Measurements from ENCODE around the gene TSPEAR.
A peak's percentile ranks its signal among the peaks of the same experiment; 100 is the strongest.

The TSPEAR gene

DNA sequence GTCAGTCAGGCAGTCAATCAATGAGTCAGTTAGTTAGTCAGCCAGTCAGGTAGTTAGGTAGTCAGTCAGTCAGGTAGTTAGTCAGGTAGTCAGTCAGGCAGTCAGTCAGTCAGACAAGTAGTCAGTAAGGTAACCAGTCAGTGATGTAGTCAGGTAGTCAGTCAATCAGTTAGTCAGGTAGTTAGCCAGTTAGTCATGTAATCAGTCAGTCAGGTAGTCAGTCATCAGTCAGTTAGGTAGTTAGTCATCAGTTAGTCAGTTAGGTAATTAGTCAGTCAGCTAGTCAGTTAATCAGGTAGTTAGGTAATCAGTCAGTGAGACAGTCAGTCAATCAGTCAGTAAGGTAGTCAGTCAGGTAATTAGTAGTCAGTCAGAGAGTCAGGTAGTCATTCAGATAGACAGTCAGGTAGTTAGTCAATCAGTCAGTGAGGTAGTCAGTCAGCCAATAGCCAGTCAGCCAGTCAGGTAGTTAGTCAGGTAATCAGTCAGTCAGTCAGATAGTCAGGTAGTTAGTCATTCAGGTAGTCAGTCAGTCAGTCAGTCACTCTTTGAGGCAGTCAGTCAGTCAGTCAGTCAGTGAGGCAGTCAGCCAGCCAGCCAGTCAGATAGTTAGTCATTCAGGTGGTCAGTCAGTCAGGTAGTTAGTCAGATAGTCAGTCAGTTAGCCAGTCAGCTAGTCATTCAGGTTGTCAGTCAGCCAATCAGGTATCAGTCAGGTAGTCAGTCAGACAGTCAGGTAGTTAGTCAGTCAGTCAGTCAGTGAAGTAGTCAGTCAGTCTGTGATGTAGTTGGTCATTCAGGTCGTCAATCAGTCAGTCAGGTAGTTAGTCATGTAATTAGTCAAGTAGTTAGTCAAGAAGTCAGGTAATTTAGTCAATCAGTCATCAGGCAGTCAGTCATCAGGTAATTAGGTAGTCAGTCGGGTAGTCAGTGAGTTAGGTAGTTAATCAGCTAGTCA lies 186.7 kb downstream of the TSPEAR start:
- Histone ChIP-seq H3K9me3 (peaks cover 4% of the 10 kb centered on the region; the same call in 1 of the 2 replicates), H3K36me3 (no peaks in the 10 kb centered on the region), H3K27me3 (no peaks in the 10 kb centered on the region; the same call in 1 of the 2 replicates), H3K4me1 (no peaks in the 10 kb centered on the region), H3K4me3 (ENCODE audit: low read depth, low read length) (no peak overlapping the region)
- no peak for DNase-seq
- TF ChIP-seq, protein P1, sequence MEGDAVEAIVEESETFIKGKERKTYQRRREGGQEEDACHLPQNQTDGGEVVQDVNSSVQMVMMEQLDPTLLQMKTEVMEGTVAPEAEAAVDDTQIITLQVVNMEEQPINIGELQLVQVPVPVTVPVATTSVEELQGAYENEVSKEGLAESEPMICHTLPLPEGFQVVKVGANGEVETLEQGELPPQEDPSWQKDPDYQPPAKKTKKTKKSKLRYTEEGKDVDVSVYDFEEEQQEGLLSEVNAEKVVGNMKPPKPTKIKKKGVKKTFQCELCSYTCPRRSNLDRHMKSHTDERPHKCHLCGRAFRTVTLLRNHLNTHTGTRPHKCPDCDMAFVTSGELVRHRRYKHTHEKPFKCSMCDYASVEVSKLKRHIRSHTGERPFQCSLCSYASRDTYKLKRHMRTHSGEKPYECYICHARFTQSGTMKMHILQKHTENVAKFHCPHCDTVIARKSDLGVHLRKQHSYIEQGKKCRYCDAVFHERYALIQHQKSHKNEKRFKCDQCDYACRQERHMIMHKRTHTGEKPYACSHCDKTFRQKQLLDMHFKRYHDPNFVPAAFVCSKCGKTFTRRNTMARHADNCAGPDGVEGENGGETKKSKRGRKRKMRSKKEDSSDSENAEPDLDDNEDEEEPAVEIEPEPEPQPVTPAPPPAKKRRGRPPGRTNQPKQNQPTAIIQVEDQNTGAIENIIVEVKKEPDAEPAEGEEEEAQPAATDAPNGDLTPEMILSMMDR (IDR thresholded peaks at IDR 0.05; ENCODE audit: low read depth, low read length): no peak

DNA sequence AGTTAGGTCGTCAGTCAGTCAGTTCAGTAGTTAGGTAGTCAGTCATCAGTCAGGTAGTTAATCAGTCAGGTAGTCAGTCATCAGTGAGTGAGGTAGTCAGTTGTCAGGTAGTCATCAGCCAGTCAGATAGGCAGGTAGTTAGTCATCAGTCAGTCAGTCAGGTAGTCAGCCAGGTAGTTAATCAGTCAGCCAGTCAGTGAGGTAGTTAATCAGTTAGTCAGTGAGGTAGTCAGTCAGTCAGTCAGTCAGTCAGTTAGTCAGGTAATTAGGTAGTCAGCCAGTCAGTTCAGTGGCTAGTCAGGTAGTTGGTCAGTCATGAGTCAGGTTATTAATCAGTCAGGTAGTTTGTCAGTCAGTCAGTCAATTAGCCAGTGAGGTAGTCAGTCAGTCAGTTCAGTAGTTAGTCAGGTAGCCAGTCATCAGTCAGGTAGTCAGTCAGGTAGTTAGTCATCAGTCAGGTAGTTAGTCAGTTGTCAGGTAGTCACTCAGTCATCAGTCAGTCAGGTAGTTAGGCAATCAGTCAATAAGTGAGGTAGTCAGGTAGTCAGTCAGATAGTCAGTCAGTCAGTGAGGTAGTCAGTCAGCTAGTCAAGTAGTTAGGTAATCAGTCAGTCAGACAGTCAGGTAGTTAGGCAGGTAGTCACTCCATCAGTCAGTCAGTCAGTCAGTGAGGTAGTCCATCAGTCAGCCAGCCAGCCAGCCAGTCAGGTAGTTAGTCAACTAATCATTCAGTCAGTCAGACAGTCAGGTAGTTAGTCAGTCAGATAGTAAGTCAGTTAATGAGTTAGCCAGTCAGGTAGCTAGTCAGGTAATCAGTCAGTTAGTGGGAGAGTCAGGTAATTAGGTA lies 187.6 kb downstream of the TSPEAR start:
- Histone ChIP-seq H3K4me1 (no peaks in the 10 kb centered on the region), H3K27me3 (no peaks in the 10 kb centered on the region; the same call in 1 of the 2 replicates), H3K4me3 (ENCODE audit: low read depth, low read length) (no peak overlapping the region), H3K36me3 (no peaks in the 10 kb centered on the region), H3K9me3 (peaks cover 4% of the 10 kb centered on the region; the same call in 1 of the 2 replicates)
- TF ChIP-seq, protein P1 (IDR thresholded peaks at IDR 0.05; ENCODE audit: low read depth, low read length): no peak
- DNase-seq: no peak

GRCh38 chr21:44522753-44523204 lies 188.6 kb downstream of the TSPEAR start:
- Histone ChIP-seq H3K4me1 (no peaks in the 10 kb centered on the region), H3K36me3 (no peaks in the 10 kb centered on the region), H3K4me3 (ENCODE audit: low read depth, low read length) (no peak overlapping the region), H3K27me3 (no peaks in the 10 kb centered on the region; the same call in 1 of the 2 replicates), H3K9me3 (peaks cover 4% of the 10 kb centered on the region; the same call in 1 of the 2 replicates)
- DNase-seq: peak; percentile 6
- TF ChIP-seq, protein P1 (IDR thresholded peaks at IDR 0.05; ENCODE audit: low read depth, low read length): no peak

DNA sequence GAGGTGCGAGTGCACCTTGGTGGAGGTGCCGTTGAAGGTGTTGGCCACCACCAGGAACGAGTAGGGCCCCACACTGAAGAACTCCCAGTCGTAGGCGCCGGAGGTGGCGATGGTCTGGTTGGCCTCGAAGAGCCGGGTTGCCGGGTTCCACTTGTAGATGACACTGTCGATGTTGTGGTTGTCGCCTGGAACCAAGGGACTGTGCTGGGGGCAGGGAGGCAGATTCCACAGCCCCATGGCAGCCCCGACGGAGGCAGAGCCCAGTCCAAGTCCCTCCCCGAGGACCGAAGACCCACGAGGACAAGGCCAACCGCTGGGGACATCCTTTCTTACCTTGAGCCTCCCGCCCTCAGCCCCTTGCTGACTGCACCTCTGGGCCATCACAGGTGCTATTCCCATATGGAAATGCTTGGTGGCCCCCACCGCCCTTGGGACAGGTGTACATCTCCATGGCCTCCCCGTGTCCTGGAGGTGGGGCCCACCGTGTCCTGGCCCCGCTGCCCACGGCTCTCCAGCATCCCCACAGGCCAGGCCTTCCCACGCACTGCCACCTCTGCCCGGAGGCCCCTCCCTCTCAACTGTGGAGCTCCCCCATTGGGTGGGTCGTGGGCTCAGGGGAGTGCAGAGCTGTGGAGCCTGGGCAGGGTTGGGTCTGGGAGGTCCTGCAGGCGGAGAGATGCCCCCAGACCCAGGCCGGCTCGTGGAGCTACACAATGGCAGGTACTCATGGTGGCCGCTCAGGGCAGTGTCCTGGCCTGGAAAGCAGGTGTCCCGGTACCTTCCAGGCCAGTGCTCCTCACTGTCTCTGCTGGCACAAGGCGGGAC lies 189.2 kb downstream of the TSPEAR start:
- no peaks in the 10 kb centered on the region; the same call in 1 of the 2 replicates for H3K27me3 ChIP-seq
- peaks cover 4% of the 10 kb centered on the region; the same call in 1 of the 2 replicates for H3K9me3 ChIP-seq
- no peak overlapping the region for H3K4me3 ChIP-seq (ENCODE audit: low read depth, low read length)
- TF ChIP-seq, protein P1 (IDR thresholded peaks at IDR 0.05; ENCODE audit: low read depth, low read length): no peak
- no peaks in the 10 kb centered on the region for H3K36me3 ChIP-seq
- DNase-seq: peak; percentile 6
- H3K4me1 ChIP-seq: no peaks in the 10 kb centered on the region

- Histone ChIP-seq H3K4me3 (ENCODE audit: low read depth, low read length) (no peak overlapping the region), H3K9me3 (peaks cover 4% of the 10 kb centered on the region; the same call in 1 of the 2 replicates), H3K36me3 (no peaks in the 10 kb centered on the region), H3K4me1 (no peaks in the 10 kb centered on the region), H3K27me3 (no peaks in the 10 kb centered on the region)
- TF ChIP-seq, protein P1 (IDR thresholded peaks at IDR 0.05; ENCODE audit: low read depth, low read length): no peak
- peak; percentile 5 for DNase-seq
Measured at GRCh38 chr21:44521301-44521927, 190.0 kb downstream of the TSPEAR start.
